Liver (tissue), 9 donors: Measurements from ENCODE around the gene COL5A1. TPM values are rescaled to one million over a fixed set of nuclear protein-coding genes. Genes with fewer than 3 reads are reported as not detected.
A peak's percentile ranks its signal among the peaks of the same experiment; 100 is the strongest.

ENCODE experiments used
- DNase-seq: peaks from one replicate; pipeline ENCODE4 v3.0.0-alpha.2; 2017; ENCODE audit warnings: low spot score
- H3K27ac ChIP-seq, 2 donors: one replicate each; pipeline ENCODE4 v1.7.0; 2013; ENCODE audit warnings: inconsistent platforms in 2 of 2, low read length in 2 of 2, control low read depth in 1 of 2, low read depth in 1 of 2, mild to moderate bottlenecking in 1 of 2
- H3K27me3 ChIP-seq, 4 donors: one replicate each; pipeline versions ENCODE4 v1.6.1 to v1.7.0; 2013; ENCODE audit warnings: low read length in 3 of 4, inconsistent platforms in 1 of 4, mild to moderate bottlenecking in 1 of 4, moderate library complexity in 1 of 4; ENCODE audit not compliant: control insufficient read depth in 4 of 4, insufficient read depth in 4 of 4
- H3K36me3 ChIP-seq, 4 donors: one replicate each; pipeline versions ENCODE4 v1.6.1 to v1.7.0; 2013; ENCODE audit warnings: low read length in 3 of 4, mild to moderate bottlenecking in 3 of 4, low read depth in 1 of 4, moderate library complexity in 1 of 4; ENCODE audit not compliant: control insufficient read depth in 4 of 4, insufficient read depth in 3 of 4
- H3K4me1 ChIP-seq, 4 donors: one replicate each; pipeline versions ENCODE4 v1.6.1 to v1.7.0; 2013; ENCODE audit warnings: low read length in 3 of 4, mild to moderate bottlenecking in 3 of 4, moderate library complexity in 1 of 4; ENCODE audit not compliant: control insufficient read depth in 4 of 4, insufficient read depth in 4 of 4
- H3K4me3 ChIP-seq, 3 donors: one replicate each; pipeline versions ENCODE4 v1.6.1 to v1.7.0; 2013; ENCODE audit warnings: low read length in 3 of 3, control low read depth in 1 of 3, low read depth in 1 of 3, mild to moderate bottlenecking in 1 of 3
- H3K9ac ChIP-seq, 2 donors: one replicate each; pipeline ENCODE4 v1.7.0; 2013; ENCODE audit warnings: low read length in 2 of 2, mild to moderate bottlenecking in 2 of 2, moderate library complexity in 2 of 2, control low read depth in 1 of 2, low read depth in 1 of 2
- H3K9me3 ChIP-seq, 4 donors: one replicate each; pipeline versions ENCODE4 v1.6.1 to v1.7.0; 2013; ENCODE audit warnings: low read length in 3 of 4; ENCODE audit not compliant: control insufficient read depth in 4 of 4
- ATF3 ChIP-seq: IDR thresholded peaks from 2 replicates; pipeline ENCODE4 v1.6.1; 2016; ENCODE audit warnings: antibody characterized with exemption
- EGR1 ChIP-seq, 2 donors: IDR thresholded peaks; 2 replicates each; pipeline ENCODE4 v1.6.1; 2016 to 2018; ENCODE audit warnings: antibody characterized with exemption in 2 of 2, low read depth in 2 of 2
- FOXA1 ChIP-seq: IDR thresholded peaks from 2 replicates; pipeline ENCODE4 v1.6.1; 2016; ENCODE audit warnings: antibody characterized with exemption
- FOXA2 ChIP-seq: IDR thresholded peaks from 2 replicates; pipeline ENCODE4 v1.6.1; 2016; ENCODE audit warnings: antibody characterized with exemption
- GABPA ChIP-seq, 2 donors: IDR thresholded peaks in 1 of 2; conservative IDR thresholded peaks in 1 of 2; 2 replicates each; pipeline ENCODE4 v1.6.1; 2016; ENCODE audit warnings: antibody characterized with exemption in 2 of 2, mild to moderate bottlenecking in 1 of 2, moderate library complexity in 1 of 2
- HNF4A ChIP-seq, 2 donors: conservative IDR thresholded peaks; 2 replicates each; pipeline ENCODE4 v1.6.1; 2016; ENCODE audit warnings: antibody characterized with exemption in 2 of 2, mild to moderate bottlenecking in 2 of 2
- JUND ChIP-seq, 2 donors: IDR thresholded peaks; 2 replicates each; pipeline ENCODE4 v1.6.1; 2016; ENCODE audit warnings: antibody characterized with exemption in 2 of 2
- MAX ChIP-seq: IDR thresholded peaks from 2 replicates; pipeline ENCODE4 v1.6.1; 2016; ENCODE audit warnings: antibody characterized with exemption
- NR2F2 ChIP-seq: IDR thresholded peaks from 2 replicates; pipeline ENCODE4 v1.6.1; 2016; ENCODE audit warnings: antibody characterized with exemption
- RAD21 ChIP-seq, 2 donors: IDR thresholded peaks; 2 replicates each; pipeline ENCODE4 v1.6.1; 2016; ENCODE audit warnings: antibody characterized with exemption in 2 of 2, mild to moderate bottlenecking in 2 of 2
- SP1 ChIP-seq: IDR thresholded peaks from 2 replicates; pipeline ENCODE4 v1.6.1; 2018; ENCODE audit warnings: antibody characterized with exemption, mild to moderate bottlenecking
- YY1 ChIP-seq: IDR thresholded peaks from 2 replicates; pipeline ENCODE4 v1.6.1; 2016; ENCODE audit warnings: antibody characterized with exemption, mild to moderate bottlenecking
- WGBS: extraction: QIAGEN DNeasy Blood & Tissue Kit; methylation state at CpG from one replicate; pipeline ENCODE4 v1.1.7; 2013; 5-methylcytosine and 5-hydroxymethylcytosine counted together
- polyA plus RNA-seq, 2 donors: library from polyadenylated mRNA; stranded (reverse) in 1 of 2; unstranded in 1 of 2; fragments of 200-250 nt in 1 of 2; fragments of >200 nt in 1 of 2; fragmentation: Nextera tagmentation in 1 of 2; extraction: Ambion mirVana in 1 of 2; gene quantifications; one replicate each; pipeline versions ENCODE4 v1.2.1 to v1.2.3, GENCODE V29; 2013 to 2015
- total RNA-seq, 2 donors: library from RNA; depleted of rRNA; stranded (reverse); fragments of >200 nt; gene quantifications; one replicate each; pipeline ENCODE4 v1.2.3, GENCODE V29; 2014
- TF ChIP-seq, protein P1 (sequence below): IDR thresholded peaks from 2 replicates; pipeline ENCODE4 v1.6.1; 2016; ENCODE audit warnings: antibody characterized with exemption, mild to moderate bottlenecking
- TF ChIP-seq, protein P2 (sequence below): fragments of 150-350 bp; IDR thresholded peaks from 2 replicates; pipeline ENCODE4 v1.5.1; 2017; ENCODE audit warnings: improper control_type of control experiment, low read depth, low read length; ENCODE audit not compliant: missing input control
- TF ChIP-seq, protein P3 (sequence below): IDR thresholded peaks from 2 replicates; pipeline ENCODE4 v1.6.1; 2016; ENCODE audit warnings: antibody characterized with exemption
- donor health status: healthy.
- donor health status: healthy.
- donor health status: healthy.
- donor health status: healthy.
- donor health status: healthy.

COL5A1 gene
- total and polyA plus RNA-seq, 4 donors, result 0.67 to 15.6 (median 11.2) TPM

DNA sequence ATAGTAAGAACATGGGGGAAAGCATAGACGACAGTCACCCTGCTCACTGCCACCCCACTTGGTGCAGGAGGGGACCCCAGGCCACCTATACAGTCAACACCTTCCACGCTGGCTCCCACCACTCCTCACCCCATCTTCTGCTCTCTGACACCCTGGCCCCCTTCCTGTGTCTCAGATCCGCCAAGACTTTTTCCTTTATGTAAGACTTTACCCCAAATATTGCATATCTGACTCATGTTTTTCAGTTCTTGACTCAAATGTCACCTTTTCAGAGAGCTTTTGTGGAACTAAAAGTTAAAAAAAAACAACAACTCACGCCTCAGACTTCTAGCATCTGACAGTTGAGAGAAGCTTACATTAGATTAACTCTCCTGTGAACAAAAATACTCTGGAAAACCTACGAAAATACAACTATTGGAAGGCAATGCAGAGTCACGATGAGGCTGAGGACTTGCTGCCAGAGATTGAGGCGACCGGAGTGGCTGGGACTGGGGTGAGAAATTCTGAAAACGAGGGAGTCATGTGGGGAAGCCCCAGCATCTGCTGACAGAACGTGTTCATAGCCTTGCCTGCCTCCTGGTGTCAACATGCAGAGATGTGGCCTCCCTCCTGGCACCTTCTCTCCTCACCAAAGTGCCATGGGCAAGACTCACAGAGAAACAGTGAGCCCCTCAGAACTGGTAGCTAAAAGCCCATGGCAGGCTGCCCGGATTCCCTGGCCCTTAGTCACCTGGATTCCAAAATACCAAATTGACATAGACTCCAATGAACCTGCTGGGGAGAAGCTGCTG is 216.6 kb downstream of the COL5A1 start:
- WGBS, result 63% methylated on average over 11 of the region's 11 CpGs
- Histone ChIP-seq H3K9me3 (peaks cover 0 to 1% (median 0%) of the 10 kb centered on the region in 4 donors), H3K27me3 (peaks cover 0 to 2% (median 0%) of the 10 kb centered on the region in 4 donors), H3K36me3 (no peaks in the 10 kb centered on the region), H3K9ac (no peak overlapping the region), H3K27ac (no peak overlapping the region), H3K4me1 (no peaks in the 10 kb centered on the region), H3K4me3 (no peak overlapping the region)
- TF ChIP-seq HNF4A (conservative IDR thresholded peaks at IDR 0.05) (no peak), GABPA (IDR thresholded peaks at IDR 0.05 in 1 of 2, conservative IDR thresholded peaks at IDR 0.05 in 1 of 2) (no peak), EGR1 (IDR thresholded peaks at IDR 0.05; ENCODE audit: low read depth in 2 of 2) (no peak), SP1 (no peak), JUND (IDR thresholded peaks at IDR 0.05) (no peak), YY1 (no peak)
- TF ChIP-seq, protein P1, sequence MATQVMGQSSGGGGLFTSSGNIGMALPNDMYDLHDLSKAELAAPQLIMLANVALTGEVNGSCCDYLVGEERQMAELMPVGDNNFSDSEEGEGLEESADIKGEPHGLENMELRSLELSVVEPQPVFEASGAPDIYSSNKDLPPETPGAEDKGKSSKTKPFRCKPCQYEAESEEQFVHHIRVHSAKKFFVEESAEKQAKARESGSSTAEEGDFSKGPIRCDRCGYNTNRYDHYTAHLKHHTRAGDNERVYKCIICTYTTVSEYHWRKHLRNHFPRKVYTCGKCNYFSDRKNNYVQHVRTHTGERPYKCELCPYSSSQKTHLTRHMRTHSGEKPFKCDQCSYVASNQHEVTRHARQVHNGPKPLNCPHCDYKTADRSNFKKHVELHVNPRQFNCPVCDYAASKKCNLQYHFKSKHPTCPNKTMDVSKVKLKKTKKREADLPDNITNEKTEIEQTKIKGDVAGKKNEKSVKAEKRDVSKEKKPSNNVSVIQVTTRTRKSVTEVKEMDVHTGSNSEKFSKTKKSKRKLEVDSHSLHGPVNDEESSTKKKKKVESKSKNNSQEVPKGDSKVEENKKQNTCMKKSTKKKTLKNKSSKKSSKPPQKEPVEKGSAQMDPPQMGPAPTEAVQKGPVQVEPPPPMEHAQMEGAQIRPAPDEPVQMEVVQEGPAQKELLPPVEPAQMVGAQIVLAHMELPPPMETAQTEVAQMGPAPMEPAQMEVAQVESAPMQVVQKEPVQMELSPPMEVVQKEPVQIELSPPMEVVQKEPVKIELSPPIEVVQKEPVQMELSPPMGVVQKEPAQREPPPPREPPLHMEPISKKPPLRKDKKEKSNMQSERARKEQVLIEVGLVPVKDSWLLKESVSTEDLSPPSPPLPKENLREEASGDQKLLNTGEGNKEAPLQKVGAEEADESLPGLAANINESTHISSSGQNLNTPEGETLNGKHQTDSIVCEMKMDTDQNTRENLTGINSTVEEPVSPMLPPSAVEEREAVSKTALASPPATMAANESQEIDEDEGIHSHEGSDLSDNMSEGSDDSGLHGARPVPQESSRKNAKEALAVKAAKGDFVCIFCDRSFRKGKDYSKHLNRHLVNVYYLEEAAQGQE, result no peak
- TF ChIP-seq, protein P2, sequence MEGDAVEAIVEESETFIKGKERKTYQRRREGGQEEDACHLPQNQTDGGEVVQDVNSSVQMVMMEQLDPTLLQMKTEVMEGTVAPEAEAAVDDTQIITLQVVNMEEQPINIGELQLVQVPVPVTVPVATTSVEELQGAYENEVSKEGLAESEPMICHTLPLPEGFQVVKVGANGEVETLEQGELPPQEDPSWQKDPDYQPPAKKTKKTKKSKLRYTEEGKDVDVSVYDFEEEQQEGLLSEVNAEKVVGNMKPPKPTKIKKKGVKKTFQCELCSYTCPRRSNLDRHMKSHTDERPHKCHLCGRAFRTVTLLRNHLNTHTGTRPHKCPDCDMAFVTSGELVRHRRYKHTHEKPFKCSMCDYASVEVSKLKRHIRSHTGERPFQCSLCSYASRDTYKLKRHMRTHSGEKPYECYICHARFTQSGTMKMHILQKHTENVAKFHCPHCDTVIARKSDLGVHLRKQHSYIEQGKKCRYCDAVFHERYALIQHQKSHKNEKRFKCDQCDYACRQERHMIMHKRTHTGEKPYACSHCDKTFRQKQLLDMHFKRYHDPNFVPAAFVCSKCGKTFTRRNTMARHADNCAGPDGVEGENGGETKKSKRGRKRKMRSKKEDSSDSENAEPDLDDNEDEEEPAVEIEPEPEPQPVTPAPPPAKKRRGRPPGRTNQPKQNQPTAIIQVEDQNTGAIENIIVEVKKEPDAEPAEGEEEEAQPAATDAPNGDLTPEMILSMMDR, result no peak
- no peak for DNase-seq

DNA sequence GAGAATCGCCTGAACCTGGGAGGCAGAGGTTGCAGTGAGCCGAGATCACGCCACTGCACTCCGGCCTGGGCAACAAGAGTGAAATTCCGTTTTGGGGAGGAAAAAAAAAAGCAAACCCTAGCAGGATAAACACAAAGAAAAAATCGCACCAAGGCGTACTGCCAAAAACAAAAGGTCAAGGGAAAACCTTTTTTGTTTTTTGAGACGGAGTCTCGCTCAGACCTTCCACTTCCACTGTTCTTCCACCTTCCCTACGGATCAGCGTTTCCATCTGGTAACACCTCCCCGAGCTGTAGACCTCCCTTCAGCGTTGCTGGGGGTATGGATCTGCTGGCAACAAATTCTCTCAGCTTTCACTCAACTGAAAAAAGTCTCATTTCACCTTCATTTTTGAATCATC is 218.9 kb downstream of the COL5A1 start:
- Histone ChIP-seq H3K9me3 (peaks cover 0 to 1% (median 0%) of the 10 kb centered on the region in 4 donors), H3K36me3 (no peaks in the 10 kb centered on the region), H3K4me3 (no peak overlapping the region), H3K4me1 (peaks cover 0 to 5% (median 0%) of the 10 kb centered on the region in 4 donors), H3K27me3 (peaks cover 0 to 2% (median 0%) of the 10 kb centered on the region in 4 donors), H3K27ac (peak overlapping the region in 1 of 2 donors; percentile 7), H3K9ac (no peak overlapping the region)
- no peak for DNase-seq
- peak; percentile 75 for TF ChIP-seq NR2F2
- TF ChIP-seq JUND (IDR thresholded peaks at IDR 0.05), result no peak
- WGBS, result 75% methylated on average over 13 of the region's 13 CpGs

DNA sequence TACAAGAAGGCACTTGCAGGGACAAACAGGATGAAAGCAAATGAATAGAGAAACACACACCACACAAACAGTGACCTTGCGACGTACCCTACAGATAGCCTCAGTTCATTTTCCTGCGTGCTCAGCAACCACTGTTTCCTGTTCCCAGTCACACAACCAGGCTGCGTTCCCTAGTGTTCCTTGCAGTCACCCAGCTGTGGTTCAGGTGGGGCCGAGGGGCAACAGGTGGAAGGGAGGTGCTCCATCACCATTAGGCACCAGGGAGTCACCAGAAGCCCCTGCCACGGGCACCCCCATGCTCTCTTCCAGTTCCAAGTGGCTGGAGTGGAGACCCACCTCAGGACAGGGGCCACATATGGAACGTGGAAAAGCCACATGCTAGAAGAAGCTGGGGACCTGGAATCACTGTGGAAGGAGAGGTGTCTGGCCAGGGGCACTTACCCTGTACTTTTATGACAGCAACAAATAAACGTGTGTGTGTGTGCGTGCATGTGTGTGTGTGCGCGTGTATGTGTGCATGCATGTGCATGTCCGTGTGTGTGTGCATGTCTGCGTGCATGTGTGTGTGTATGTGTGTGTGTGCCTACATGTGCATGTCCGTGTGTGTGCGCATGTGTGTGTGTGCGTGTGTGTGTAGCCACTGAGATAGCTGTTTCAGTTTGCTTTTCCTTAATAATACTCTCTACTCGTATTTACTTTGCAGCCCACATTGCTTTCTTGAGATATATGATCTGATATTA is 220.2 kb downstream of the COL5A1 start:
- WGBS, result 79% methylated on average over 17 of the region's 17 CpGs
- Histone ChIP-seq H3K4me1 (peaks cover 0 to 5% (median 0%) of the 10 kb centered on the region in 4 donors), H3K9ac (no peak overlapping the region), H3K27me3 (peaks cover 0 to 2% (median 0%) of the 10 kb centered on the region in 4 donors), H3K27ac (no peak overlapping the region), H3K36me3 (no peaks in the 10 kb centered on the region), H3K9me3 (peaks cover 0 to 1% (median 0%) of the 10 kb centered on the region in 4 donors), H3K4me3 (no peak overlapping the region)
- DNase-seq, result no peak
- TF ChIP-seq ATF3 (no peak), FOXA1 (no peak), SP1 (no peak), MAX (no peak), RAD21 (IDR thresholded peaks at IDR 0.05) (no peak), FOXA2 (no peak), NR2F2 (peak; percentile 45)
- TF ChIP-seq, protein P3, sequence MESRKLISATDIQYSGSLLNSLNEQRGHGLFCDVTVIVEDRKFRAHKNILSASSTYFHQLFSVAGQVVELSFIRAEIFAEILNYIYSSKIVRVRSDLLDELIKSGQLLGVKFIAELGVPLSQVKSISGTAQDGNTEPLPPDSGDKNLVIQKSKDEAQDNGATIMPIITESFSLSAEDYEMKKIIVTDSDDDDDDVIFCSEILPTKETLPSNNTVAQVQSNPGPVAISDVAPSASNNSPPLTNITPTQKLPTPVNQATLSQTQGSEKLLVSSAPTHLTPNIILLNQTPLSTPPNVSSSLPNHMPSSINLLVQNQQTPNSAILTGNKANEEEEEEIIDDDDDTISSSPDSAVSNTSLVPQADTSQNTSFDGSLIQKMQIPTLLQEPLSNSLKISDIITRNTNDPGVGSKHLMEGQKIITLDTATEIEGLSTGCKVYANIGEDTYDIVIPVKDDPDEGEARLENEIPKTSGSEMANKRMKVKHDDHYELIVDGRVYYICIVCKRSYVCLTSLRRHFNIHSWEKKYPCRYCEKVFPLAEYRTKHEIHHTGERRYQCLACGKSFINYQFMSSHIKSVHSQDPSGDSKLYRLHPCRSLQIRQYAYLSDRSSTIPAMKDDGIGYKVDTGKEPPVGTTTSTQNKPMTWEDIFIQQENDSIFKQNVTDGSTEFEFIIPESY, result no peak
